PC-3 (cell line): ENCODE measurements around the gene OOEP. TPM values are rescaled to one million over a fixed set of nuclear protein-coding genes. Genes with fewer than 3 reads are reported as not detected.

Source experiments
- ATAC-seq: fragments of 200-7000 bp; cut with Tn5 transposase; 2 replicates; pipeline ENCODE4 v1.9.1; 2020; ENCODE audit warnings: mild to moderate bottlenecking, moderate library complexity
- BruUV-seq: library from RNA; stranded (reverse); fragments of 400-500 nt; replicated peaks from 2 replicates; lab custom pipeline; 2021; lab: Mats Ljungman, UMichigan
- CTCF ChIA-PET: fragments of 300-600 bp; sonication (Branson Sonifier 250); formaldehyde crosslinking; loops from one replicate; lab custom pipeline; 2022; ENCODE audit warnings: antibody characterized with exemption; lab: Charles Lee
- POLR2A ChIA-PET: fragments of 300-600 bp; sonication (Branson Sonifier 250); formaldehyde crosslinking; loops from one replicate; lab custom pipeline; 2022; ENCODE audit warnings: antibody characterized with exemption; ENCODE audit not compliant: unreplicated experiment; lab: Charles Lee
- DNase-seq: peaks from one replicate; pipeline ENCODE4 v3.0.0-alpha.2; 2015
- H2AFZ ChIP-seq: fragments of 300-600 bp; sonication (generic); 2 replicates; pipeline ENCODE4 v1.6.0; 2016; ENCODE audit warnings: antibody characterized with exemption, low read length
- H3F3A ChIP-seq: fragments of 300-600 bp; sonication (generic); one replicate; pipeline ENCODE4 v1.6.0; 2017; ENCODE audit warnings: antibody characterized with exemption, low read length, control low read depth, mild to moderate bottlenecking; ENCODE audit not compliant: unreplicated experiment
- H3K27ac ChIP-seq: fragments of 300-600 bp; sonication (generic); 2 replicates; pipeline ENCODE4 v1.5.1; 2016; ENCODE audit warnings: mild to moderate bottlenecking, low read length
- H3K27me3 ChIP-seq: fragments of 300-600 bp; sonication (generic); 2 replicates; pipeline ENCODE4 v1.6.1; 2016; ENCODE audit warnings: low read length, mixed read lengths
- H3K36me3 ChIP-seq: fragments of 300-600 bp; sonication (generic); 2 replicates; pipeline ENCODE4 v1.6.1; 2016; ENCODE audit warnings: low read depth, mixed run types, low read length, mixed read lengths
- H3K4me1 ChIP-seq: fragments of 300-600 bp; sonication (generic); 2 replicates; pipeline ENCODE4 v1.5.1; 2016; ENCODE audit warnings: low read length; ENCODE audit not compliant: insufficient read depth
- H3K4me2 ChIP-seq: fragments of 300-600 bp; sonication (generic); 2 replicates; pipeline ENCODE4 v1.6.0; 2016; ENCODE audit warnings: low read length
- H3K4me3 ChIP-seq: fragments of 300-600 bp; sonication (generic); 2 replicates; pipeline ENCODE4 v1.5.1; 2016; ENCODE audit warnings: mild to moderate bottlenecking, low read length, mixed read lengths
- H3K79me2 ChIP-seq: fragments of 300-600 bp; sonication (generic); 2 replicates; pipeline ENCODE4 v1.6.1; 2017; ENCODE audit warnings: low read length, mixed read lengths
- H3K9ac ChIP-seq: fragments of 300-600 bp; sonication (generic); 2 replicates; pipeline ENCODE4 v1.6.0; 2016; ENCODE audit warnings: mild to moderate bottlenecking, low read length
- H3K9me2 ChIP-seq: fragments of 300-600 bp; sonication (generic); replicated peaks from 2 replicates; pipeline ENCODE4 v1.6.1; 2016; ENCODE audit warnings: mixed run types, low read length, mixed read lengths
- H3K9me3 ChIP-seq: fragments of 300-600 bp; sonication (generic); 2 replicates; pipeline ENCODE4 v1.6.1; 2016; ENCODE audit warnings: low read length, mixed read lengths
- H4K20me1 ChIP-seq: fragments of 300-600 bp; sonication (generic); 2 replicates; pipeline ENCODE4 v1.6.1; 2016; ENCODE audit warnings: low read length, mixed read lengths
- EZH2 ChIP-seq: fragments of 300-600 bp; sonication (generic); IDR thresholded peaks from one replicate; pipeline ENCODE4 v1.6.1; 2017; ENCODE audit warnings: antibody characterized with exemption, mild to moderate bottlenecking, low read length; ENCODE audit not compliant: unreplicated experiment
- EZH2phosphoT487 ChIP-seq: fragments of 300-600 bp; sonication (generic); IDR thresholded peaks from 2 replicates; pipeline ENCODE4 v1.6.1; 2018; ENCODE audit warnings: mild to moderate bottlenecking, antibody characterized with exemption, low read length, borderline replicate concordance
- intact Hi-C: fragments of 100-400 bp; cut with micrococcal nuclease; formaldehyde crosslinking; loops from 2 replicates; pipeline ENCODE4 v1.9.0; 2023
- total RNA-seq: library from RNA; depleted of rRNA; stranded (reverse); fragments of >200 nt; gene quantifications from 2 replicates; pipeline ENCODE4 v1.2.3, GENCODE V29; 2014
- TF ChIP-seq, protein P1 (sequence below): fragments of 300-600 bp; sonication (generic); conservative IDR thresholded peaks from 2 replicates; pipeline ENCODE4 v1.5.1; 2017; ENCODE audit warnings: antibody characterized with exemption, low read depth, mild to moderate bottlenecking, low read length

Gene OOEP
- total RNA-seq, 1 experiment from 2014 or later, result not detected

DNA sequence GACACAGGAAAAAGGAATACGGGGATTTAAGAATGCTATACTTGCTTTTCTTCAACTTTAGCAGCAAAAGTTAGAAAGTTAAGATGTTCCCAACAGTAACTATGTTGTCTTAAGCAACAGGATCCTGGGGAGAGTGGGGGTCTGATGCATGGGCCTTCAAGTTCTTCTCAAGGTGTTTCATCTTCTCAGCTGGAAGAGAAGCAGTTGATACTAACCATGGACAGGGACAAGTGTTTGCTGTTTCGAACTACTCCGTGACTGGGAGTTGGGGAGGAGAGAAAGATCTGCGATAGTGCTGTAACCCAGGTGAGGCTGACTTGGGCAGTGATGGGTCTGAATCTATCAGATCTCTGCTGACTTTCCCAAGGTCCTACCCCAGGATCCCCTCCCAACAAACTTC is 1.0 kb downstream of the OOEP start:
- H3F3A ChIP-seq, result no peaks in the 10 kb centered on the region
- H4K20me1 ChIP-seq, result no peaks in the 10 kb centered on the region
- H3K4me1 ChIP-seq, result no peaks in the 10 kb centered on the region
- H3K9ac ChIP-seq, result no peak overlapping the region
- H3K4me2 ChIP-seq, result no peak overlapping the region
- H3K36me3 ChIP-seq, result no peaks in the 10 kb centered on the region
- no peak for ATAC-seq
- no peaks in the 10 kb centered on the region for H3K9me3 ChIP-seq
- ChIA-PET POLR2A (interaction anchor here (0.5 kb wide), 1 partner anchor 31 kb away, joined by 3 read pairs; no protein-coding TSS in a partner anchor), CTCF (interaction anchor here (0.6 kb wide), 1 partner anchor 212 kb away, joined by 3 read pairs; no protein-coding TSS in a partner anchor)
- H3K4me3 ChIP-seq, result no peak overlapping the region
- no peak overlapping the region for H3K27ac ChIP-seq
- H3K79me2 ChIP-seq, result no peaks in the 10 kb centered on the region
- TF ChIP-seq EZH2phosphoT487 (no peak), EZH2 (no peak)
- TF ChIP-seq, protein P1, sequence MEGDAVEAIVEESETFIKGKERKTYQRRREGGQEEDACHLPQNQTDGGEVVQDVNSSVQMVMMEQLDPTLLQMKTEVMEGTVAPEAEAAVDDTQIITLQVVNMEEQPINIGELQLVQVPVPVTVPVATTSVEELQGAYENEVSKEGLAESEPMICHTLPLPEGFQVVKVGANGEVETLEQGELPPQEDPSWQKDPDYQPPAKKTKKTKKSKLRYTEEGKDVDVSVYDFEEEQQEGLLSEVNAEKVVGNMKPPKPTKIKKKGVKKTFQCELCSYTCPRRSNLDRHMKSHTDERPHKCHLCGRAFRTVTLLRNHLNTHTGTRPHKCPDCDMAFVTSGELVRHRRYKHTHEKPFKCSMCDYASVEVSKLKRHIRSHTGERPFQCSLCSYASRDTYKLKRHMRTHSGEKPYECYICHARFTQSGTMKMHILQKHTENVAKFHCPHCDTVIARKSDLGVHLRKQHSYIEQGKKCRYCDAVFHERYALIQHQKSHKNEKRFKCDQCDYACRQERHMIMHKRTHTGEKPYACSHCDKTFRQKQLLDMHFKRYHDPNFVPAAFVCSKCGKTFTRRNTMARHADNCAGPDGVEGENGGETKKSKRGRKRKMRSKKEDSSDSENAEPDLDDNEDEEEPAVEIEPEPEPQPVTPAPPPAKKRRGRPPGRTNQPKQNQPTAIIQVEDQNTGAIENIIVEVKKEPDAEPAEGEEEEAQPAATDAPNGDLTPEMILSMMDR, result no peak
- no peaks in the 10 kb centered on the region for H3K27me3 ChIP-seq
- H3K9me2 ChIP-seq, result no peaks in the 10 kb centered on the region
- intact Hi-C loops, result no loop called here
- H2AFZ ChIP-seq, result no peak overlapping the region
- no TSS peak for BruUV-seq
- no peak for DNase-seq

DNA sequence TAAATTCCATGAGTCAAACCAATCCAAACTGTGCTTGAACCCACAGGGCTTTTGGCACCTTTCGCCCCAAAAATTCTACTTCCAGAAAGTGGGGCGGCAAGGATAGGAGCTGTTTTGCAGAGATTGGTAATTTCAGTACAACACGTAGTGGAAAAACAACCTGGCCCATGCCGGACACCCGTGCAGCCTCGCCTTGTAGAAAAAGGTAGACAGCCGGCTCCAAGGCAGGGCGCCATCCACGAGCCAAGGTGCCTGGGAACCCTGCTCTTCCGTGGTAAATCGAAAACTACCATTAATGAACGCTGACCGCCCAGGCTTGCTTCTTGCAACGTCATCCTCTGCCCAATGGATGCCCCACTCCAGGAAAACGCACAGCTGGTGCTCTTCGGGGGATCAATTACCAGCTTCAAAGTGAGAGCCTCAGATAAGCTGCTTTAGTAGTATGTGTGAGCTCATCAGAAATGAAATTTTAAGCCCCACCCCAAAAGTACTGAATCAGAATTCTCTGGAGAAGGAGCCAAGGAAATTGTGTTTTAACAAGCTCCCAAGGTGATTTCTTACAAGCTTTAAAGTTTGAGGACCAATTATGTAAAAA is 1.8 kb downstream of the OOEP start:
- no TSS peak for BruUV-seq
- H3K4me2 ChIP-seq, result no peak overlapping the region
- no peaks in the 10 kb centered on the region for H3F3A ChIP-seq
- no peaks in the 10 kb centered on the region for H4K20me1 ChIP-seq
- H3K4me3 ChIP-seq, result no peak overlapping the region
- ATAC-seq, result no peak
- DNase-seq, result no peak
- no peak for TF ChIP-seq EZH2phosphoT487
- TF ChIP-seq, protein P1, result no peak
- no peak for TF ChIP-seq EZH2
- H3K9ac ChIP-seq, result no peak overlapping the region
- POLR2A ChIA-PET, result interaction anchor here (0.5 to 0.7 kb wide), 2 partner anchors 31 to 718 kb away, joined by 3 read pairs; no protein-coding TSS in a partner anchor
- no peaks in the 10 kb centered on the region for H3K36me3 ChIP-seq
- intact Hi-C loops, result no loop called here
- H3K9me2 ChIP-seq, result no peaks in the 10 kb centered on the region
- CTCF ChIA-PET, result interaction anchor here (0.6 kb wide), 1 partner anchor 212 kb away, joined by 3 read pairs; no protein-coding TSS in a partner anchor
- H3K4me1 ChIP-seq, result no peaks in the 10 kb centered on the region
- H3K9me3 ChIP-seq, result no peaks in the 10 kb centered on the region
- no peak overlapping the region for H3K27ac ChIP-seq
- H2AFZ ChIP-seq, result no peak overlapping the region
- H3K27me3 ChIP-seq, result no peaks in the 10 kb centered on the region
- H3K79me2 ChIP-seq, result no peaks in the 10 kb centered on the region

DNA sequence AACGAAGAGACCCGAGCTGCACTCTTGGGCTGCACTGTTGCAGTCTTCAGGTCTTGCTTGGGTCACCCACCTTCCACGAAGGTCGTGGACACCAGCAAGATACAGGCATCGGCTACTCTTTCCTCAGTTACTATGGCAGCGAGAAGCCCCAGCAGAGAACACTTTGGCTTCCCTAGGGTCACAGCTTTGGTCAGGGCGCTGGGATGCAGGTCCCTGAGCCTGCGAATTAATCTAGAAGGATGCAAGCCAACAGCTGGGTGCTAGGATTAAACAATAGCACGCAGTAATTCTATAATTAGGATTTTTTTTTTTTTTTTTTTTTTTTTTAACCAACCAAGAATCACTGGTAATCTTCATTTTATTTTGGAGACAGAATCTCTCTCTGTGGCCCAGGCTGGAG is 5.1 kb downstream of the OOEP start:
- ChIA-PET POLR2A (no interaction called here), CTCF (no interaction called here)
- no peak for ATAC-seq
- H3F3A ChIP-seq, result no peaks in the 10 kb centered on the region
- no TSS peak for BruUV-seq
- no peak overlapping the region for H2AFZ ChIP-seq
- intact Hi-C loops, result no loop called here
- no peaks in the 10 kb centered on the region for H3K27me3 ChIP-seq
- no peaks in the 10 kb centered on the region for H3K9me3 ChIP-seq
- no peak overlapping the region for H3K9ac ChIP-seq
- no peak overlapping the region for H3K27ac ChIP-seq
- no peaks in the 10 kb centered on the region for H3K36me3 ChIP-seq
- no peaks in the 10 kb centered on the region for H3K9me2 ChIP-seq
- no peak for DNase-seq
- no peaks in the 10 kb centered on the region for H3K79me2 ChIP-seq
- no peak overlapping the region for H3K4me2 ChIP-seq
- no peaks in the 10 kb centered on the region for H3K4me1 ChIP-seq
- H3K4me3 ChIP-seq, result no peak overlapping the region
- TF ChIP-seq, protein P1, result no peak
- TF ChIP-seq EZH2, result no peak
- no peak for TF ChIP-seq EZH2phosphoT487
- H4K20me1 ChIP-seq, result no peaks in the 10 kb centered on the region
